Hepatocyte (in vitro differentiated cells): Measurements from ENCODE around the gene IGSF9.

ENCODE experiments used
- EZH2 ChIP-seq: fragments of 200-600 bp; sonication (generic); IDR thresholded peaks from 2 replicates; pipeline ENCODE4 v1.6.1; 2016; ENCODE audit warnings: antibody characterized with exemption, mild to moderate bottlenecking, borderline replicate concordance
- EZH2phosphoT487 ChIP-seq: fragments of 200-600 bp; sonication (generic); IDR thresholded peaks from one replicate; pipeline ENCODE4 v1.6.1; 2018; ENCODE audit warnings: antibody characterized with exemption, mild to moderate bottlenecking, low read depth, moderate library complexity; ENCODE audit not compliant: unreplicated experiment, severe bottlenecking
- TF ChIP-seq, protein P1 (sequence below): fragments of 200-600 bp; sonication (generic); IDR thresholded peaks from 2 replicates; pipeline ENCODE4 v1.5.1; 2016; ENCODE audit warnings: antibody characterized with exemption, mild to moderate bottlenecking; ENCODE audit not compliant: poor library complexity

DNA sequence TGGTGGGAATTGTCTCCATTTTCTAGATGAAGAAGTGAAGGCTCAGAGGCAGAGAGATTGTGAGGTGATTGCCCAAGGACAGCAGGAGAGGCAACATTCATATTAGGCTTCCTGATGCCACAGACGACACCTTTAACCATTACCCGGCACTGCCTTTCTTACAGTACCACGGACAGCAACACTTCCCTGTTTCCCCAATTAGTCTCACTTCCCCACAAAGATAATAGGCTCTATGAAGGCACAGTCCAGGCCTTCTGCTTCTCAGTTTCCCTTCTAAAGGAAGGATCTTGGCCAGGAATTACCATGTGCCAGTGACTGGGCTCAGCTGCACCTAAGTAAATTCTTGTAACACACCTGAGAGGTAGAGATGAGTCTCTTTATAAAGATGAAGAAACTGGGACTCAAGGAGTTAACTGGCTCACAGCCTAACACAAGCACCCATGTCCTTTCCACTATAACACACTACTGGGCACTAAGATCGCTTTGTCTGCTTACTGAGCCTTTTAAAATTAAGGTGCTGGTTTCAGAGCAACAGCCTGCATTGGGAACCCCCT, 9.6 kb downstream of the IGSF9 start:
- TF ChIP-seq, protein P1, sequence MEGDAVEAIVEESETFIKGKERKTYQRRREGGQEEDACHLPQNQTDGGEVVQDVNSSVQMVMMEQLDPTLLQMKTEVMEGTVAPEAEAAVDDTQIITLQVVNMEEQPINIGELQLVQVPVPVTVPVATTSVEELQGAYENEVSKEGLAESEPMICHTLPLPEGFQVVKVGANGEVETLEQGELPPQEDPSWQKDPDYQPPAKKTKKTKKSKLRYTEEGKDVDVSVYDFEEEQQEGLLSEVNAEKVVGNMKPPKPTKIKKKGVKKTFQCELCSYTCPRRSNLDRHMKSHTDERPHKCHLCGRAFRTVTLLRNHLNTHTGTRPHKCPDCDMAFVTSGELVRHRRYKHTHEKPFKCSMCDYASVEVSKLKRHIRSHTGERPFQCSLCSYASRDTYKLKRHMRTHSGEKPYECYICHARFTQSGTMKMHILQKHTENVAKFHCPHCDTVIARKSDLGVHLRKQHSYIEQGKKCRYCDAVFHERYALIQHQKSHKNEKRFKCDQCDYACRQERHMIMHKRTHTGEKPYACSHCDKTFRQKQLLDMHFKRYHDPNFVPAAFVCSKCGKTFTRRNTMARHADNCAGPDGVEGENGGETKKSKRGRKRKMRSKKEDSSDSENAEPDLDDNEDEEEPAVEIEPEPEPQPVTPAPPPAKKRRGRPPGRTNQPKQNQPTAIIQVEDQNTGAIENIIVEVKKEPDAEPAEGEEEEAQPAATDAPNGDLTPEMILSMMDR: no peak
- TF ChIP-seq EZH2 (no peak), EZH2phosphoT487 (no peak)
